Lower leg skin (tissue), 4 donors: ENCODE measurements around the gene SLC27A3. TPM values are rescaled to one million over a fixed set of nuclear protein-coding genes. Genes with fewer than 3 reads are reported as not detected.

ENCODE experiments used
- DNase-seq, 2 donors: peaks; one replicate each; pipeline ENCODE4 v3.0.0-alpha.2; 2019; ENCODE audit warnings: low spot score in 2 of 2
- H3K4me3 ChIP-seq: fragments of 200-600 bp; sonication (generic); 2 replicates; pipeline ENCODE4 v1.5.1; 2017; ENCODE audit warnings: mild to moderate bottlenecking, low read depth; ENCODE audit not compliant: poor library complexity, severe bottlenecking
- POLR2A ChIP-seq, 2 donors: fragments of 450-650 bp; IDR thresholded peaks; one replicate each; pipeline ENCODE4 v1.6.1; 2016 to 2017; ENCODE audit warnings: antibody characterized with exemption in 2 of 2, mild to moderate bottlenecking in 1 of 2, moderate library complexity in 1 of 2
- WGBS, 2 donors: methylation state at CpG; one replicate each; pipeline ENCODE4 v1.1.5; 2018; 5-methylcytosine and 5-hydroxymethylcytosine counted together
- intact Hi-C: fragments of 100-400 bp; cut with DNase I; formaldehyde crosslinking; loops from one replicate; pipeline ENCODE4 v1.15.0; 2023; ENCODE audit warnings: low total_unique reads
- total RNA-seq, 4 donors: library from RNA; depleted of rRNA; stranded (reverse); fragments of >200 nt; gene quantifications; one replicate each; pipeline ENCODE4 v1.1.0, GENCODE V29; 2016
- TF ChIP-seq, protein P1 (sequence below), 3 donors: fragments of 450-650 bp; IDR thresholded peaks; one replicate each; pipeline ENCODE4 v1.5.1; 2016; ENCODE audit warnings: antibody characterized with exemption in 3 of 3, mild to moderate bottlenecking in 3 of 3, moderate library complexity in 2 of 3

SLC27A3 gene
- total RNA-seq, 4 donors from 2014 or later: 21.6 to 70.3 (median 45.3) TPM

DNA sequence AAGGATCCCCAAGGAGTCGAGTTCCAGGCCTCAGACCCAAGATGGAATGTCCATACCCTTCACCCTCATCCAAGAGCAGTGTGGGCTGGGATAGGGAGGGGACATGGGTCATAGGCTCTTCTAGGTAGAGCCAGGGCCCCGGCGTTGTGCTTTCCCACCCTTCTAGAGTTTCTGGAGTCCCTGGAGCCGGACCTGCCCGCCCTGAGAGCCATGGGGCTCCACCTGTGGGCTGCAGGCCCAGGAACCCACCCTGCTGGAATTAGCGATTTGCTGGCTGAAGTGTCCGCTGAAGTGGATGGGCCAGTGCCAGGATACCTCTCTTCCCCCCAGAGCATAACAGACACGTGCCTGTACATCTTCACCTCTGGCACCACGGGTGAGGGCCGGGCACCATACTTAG lies 1.1 kb downstream of the SLC27A3 start:
- DNase-seq: peak in 1 of 2 donors; percentile 85
- peak overlapping the region; percentile 50 for H3K4me3 ChIP-seq
- TF ChIP-seq POLR2A (IDR thresholded peaks at IDR 0.05): no peak
- TF ChIP-seq, protein P1, sequence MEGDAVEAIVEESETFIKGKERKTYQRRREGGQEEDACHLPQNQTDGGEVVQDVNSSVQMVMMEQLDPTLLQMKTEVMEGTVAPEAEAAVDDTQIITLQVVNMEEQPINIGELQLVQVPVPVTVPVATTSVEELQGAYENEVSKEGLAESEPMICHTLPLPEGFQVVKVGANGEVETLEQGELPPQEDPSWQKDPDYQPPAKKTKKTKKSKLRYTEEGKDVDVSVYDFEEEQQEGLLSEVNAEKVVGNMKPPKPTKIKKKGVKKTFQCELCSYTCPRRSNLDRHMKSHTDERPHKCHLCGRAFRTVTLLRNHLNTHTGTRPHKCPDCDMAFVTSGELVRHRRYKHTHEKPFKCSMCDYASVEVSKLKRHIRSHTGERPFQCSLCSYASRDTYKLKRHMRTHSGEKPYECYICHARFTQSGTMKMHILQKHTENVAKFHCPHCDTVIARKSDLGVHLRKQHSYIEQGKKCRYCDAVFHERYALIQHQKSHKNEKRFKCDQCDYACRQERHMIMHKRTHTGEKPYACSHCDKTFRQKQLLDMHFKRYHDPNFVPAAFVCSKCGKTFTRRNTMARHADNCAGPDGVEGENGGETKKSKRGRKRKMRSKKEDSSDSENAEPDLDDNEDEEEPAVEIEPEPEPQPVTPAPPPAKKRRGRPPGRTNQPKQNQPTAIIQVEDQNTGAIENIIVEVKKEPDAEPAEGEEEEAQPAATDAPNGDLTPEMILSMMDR (IDR thresholded peaks at IDR 0.05): no peak
- intact Hi-C loops: no loop called here
- WGBS, 2 donors: 44% methylated on average over 7 to 10 of the region's 10 CpGs

DNA sequence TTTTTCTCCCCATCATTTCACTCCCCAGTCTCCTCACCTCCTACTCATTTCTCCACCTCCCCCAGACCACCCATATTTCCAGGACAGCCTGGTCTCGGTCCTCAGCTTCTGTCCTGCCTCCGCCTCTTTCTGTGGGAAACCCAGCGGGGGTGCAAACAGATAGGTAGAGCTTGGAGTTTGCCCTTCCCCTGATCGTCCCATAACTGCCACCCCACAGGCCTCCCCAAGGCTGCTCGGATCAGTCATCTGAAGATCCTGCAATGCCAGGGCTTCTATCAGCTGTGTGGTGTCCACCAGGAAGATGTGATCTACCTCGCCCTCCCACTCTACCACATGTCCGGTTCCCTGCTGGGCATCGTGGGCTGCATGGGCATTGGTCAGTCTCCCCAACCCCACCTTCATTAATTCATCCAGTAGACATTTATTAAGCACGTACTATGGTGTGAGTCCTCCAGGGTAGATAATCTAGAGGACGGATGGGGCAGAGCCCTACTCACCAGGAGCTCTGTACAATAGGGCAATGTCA lies 1.7 kb downstream of the SLC27A3 start:
- intact Hi-C loops: no loop called here
- WGBS, 2 donors: 75 to 81% methylated on average over 10 of the region's 10 CpGs
- no peak for DNase-seq
- no peak for TF ChIP-seq POLR2A (IDR thresholded peaks at IDR 0.05)
- TF ChIP-seq, protein P1 (IDR thresholded peaks at IDR 0.05): no peak
- H3K4me3 ChIP-seq: no peak overlapping the region

DNA sequence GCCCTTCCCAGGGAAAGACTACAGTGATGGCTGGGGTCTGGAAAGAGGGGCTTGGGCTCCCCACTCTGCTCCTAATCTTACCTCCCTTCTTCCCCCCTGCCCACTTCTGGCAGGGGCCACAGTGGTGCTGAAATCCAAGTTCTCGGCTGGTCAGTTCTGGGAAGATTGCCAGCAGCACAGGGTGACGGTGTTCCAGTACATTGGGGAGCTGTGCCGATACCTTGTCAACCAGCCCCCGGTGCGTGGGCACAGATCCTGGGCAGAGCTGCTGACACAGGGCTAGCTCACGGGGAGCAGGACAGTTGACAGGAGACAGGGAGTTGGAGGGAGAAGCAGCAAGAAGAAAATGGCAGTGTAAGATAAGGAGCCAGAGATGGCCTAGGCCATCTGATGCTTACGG lies 2.4 kb downstream of the SLC27A3 start:
- 67 to 74% methylated on average over 7 of the region's 7 CpGs for WGBS, 2 donors
- intact Hi-C loops: no loop called here
- peak in 1 of 2 donors; percentile 85 for DNase-seq
- no peak overlapping the region for H3K4me3 ChIP-seq
- no peak for TF ChIP-seq POLR2A (IDR thresholded peaks at IDR 0.05)
- TF ChIP-seq, protein P1 (IDR thresholded peaks at IDR 0.05): no peak

DNA sequence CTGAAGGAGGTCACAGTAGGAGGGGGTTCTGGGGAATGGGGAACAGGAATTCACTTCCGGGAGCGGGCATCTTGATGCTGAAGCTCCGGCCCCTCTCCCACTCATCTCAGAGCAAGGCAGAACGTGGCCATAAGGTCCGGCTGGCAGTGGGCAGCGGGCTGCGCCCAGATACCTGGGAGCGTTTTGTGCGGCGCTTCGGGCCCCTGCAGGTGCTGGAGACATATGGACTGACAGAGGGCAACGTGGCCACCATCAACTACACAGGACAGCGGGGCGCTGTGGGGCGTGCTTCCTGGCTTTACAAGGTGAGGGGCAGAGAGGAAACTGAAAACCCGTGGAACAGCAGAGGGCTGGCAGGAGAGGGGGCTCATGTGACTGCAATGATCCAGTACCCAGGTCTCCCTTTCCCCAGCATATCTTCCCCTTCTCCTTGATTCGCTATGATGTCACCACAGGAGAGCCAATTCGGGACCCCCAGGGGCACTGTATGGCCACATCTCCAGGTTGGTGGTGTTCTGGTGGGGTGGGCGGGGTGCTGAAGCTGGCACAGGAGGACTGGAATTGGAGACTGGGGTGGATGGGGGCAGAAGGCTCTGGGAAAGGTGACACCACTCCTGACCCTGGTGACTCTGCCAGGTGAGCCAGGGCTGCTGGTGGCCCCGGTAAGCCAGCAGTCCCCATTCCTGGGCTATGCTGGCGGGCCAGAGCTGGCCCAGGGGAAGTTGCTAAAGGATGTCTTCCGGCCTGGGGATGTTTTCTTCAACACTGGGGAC lies 3.0 kb downstream of the SLC27A3 start:
- no peak overlapping the region for H3K4me3 ChIP-seq
- intact Hi-C loops: no loop called here
- WGBS, 2 donors: 88 to 96% methylated on average over 21 to 22 of the region's 22 CpGs
- no peak for TF ChIP-seq POLR2A (IDR thresholded peaks at IDR 0.05)
- TF ChIP-seq, protein P1 (IDR thresholded peaks at IDR 0.05): no peak
- no peak for DNase-seq

DNA sequence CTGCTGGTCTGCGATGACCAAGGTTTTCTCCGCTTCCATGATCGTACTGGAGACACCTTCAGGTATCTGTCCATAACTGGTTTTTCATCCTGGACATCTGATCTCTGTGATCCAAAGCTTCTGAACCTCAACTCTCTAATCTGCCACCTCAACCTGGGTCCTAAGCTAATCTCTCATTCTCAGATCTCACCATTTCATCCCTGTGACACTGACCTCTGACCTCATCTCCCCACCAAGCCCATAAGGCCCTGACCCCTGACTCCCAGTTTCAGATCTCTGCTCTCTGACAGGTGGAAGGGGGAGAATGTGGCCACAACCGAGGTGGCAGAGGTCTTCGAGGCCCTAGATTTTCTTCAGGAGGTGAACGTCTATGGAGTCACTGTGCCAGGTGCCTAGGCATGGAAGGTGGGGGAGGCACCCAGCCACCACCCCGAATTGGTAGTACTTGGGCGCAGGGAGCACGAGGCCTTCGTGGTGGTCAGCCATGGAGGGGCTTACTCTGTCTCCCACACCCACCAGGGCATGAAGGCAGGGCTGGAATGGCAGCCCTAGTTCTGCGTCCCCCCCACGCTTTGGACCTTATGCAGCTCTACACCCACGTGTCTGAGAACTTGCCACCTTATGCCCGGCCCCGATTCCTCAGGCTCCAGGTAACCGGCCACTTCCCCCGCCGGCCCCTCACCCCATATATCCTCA lies 3.8 kb downstream of the SLC27A3 start:
- TF ChIP-seq POLR2A (IDR thresholded peaks at IDR 0.05): no peak
- TF ChIP-seq, protein P1 (IDR thresholded peaks at IDR 0.05): no peak
- DNase-seq: no peak
- WGBS, 2 donors: 87 to 89% methylated on average over 18 of the region's 18 CpGs
- H3K4me3 ChIP-seq: no peak overlapping the region
- intact Hi-C loops: no loop called here
